SK-N-SH treated with all-trans-retinoic acid at 6 μM for 48 hours (cell line): ENCODE results near the gene EXD3.

Source experiments
- BACH2 ChIP-seq: fragments of 250-450 bp; sonication (Bioruptor Pico); IDR thresholded peaks from 2 replicates; pipeline ENCODE4 v1.9.0; 2021; ENCODE audit warnings: mild to moderate bottlenecking, borderline replicate concordance
- RARB ChIP-seq: fragments of 250-450 bp; sonication (Bioruptor Pico); IDR thresholded peaks from 2 replicates; pipeline ENCODE4 v1.8.0; 2021; ENCODE audit warnings: mild to moderate bottlenecking, moderate library complexity
- TOX ChIP-seq: fragments of 250-450 bp; sonication (Bioruptor Pico); IDR thresholded peaks from 2 replicates; pipeline ENCODE4 v1.8.0; 2021; ENCODE audit warnings: mild to moderate bottlenecking, moderate library complexity, borderline replicate concordance

GRCh38 chr9:137373611-137373980 lies 49.4 kb downstream of the EXD3 start:
- TF ChIP-seq RARB (CRISPR knock-in tag) (no peak), BACH2 (CRISPR knock-in tag) (no peak), TOX (CRISPR knock-in tag) (no peak)
